Measurements from ENCODE around the gene NPB.

NPB gene

DNA sequence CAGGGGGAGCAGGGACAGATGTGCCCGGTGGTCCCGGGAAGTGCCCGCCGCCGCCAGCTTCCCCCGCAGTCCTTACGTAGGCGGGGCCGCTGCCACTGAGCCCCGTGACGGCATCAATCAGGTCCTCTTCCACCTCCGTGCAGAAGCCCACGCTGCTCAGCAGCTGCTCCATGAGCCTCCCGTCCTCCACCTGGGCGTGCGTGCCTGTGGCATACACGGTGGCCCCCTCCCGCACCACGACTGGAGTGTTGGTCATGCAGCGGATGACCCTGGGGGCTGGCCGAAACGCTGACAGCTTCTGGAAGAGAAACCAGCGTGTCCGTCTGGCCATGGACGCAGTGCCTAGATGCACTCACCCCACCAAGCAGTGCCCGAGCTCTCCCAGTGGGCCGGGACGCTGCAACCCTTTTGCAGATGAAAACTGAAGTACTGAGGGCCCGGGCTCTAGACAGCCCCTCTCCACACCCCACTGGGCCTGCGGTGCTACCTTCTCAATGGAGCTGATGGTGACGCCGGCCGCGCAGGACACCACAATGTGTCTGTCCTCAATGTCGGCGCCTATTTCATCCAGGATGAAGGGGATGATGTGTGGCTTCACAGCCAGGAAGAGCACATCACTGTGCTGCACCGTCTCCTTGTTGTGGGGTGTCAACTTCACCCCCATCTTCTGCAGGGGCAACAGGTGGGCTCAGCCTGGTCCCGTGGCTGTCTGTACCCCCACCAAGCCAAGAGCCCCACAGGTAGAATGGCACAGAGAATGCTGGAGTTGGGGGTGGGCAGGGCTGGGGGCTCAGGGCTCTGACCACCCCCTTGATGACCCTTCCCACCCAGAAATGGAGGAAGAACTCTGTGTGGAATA is 33.0 kb downstream of the NPB start:
- TF ChIP-seq FOXM1 (IDR thresholded peaks at IDR 0.05; ENCODE audit: borderline replicate concordance, low read depth) (no peak), RAD21 (IDR thresholded peaks at IDR 0.05; ENCODE audit: low read depth) (no peak), YY1 (IDR thresholded peaks at IDR 0.05; ENCODE audit: low read depth) (no peak), TCF12 (IDR thresholded peaks at IDR 0.05; ENCODE audit: low read depth) (no peak), TAF1 (IDR thresholded peaks at IDR 0.05; ENCODE audit: low read depth) (no peak), EP300 (IDR thresholded peaks at IDR 0.05; ENCODE audit: borderline replicate concordance) (no peak), CEBPB (IDR thresholded peaks at IDR 0.05) (no peak), CREB1 (IDR thresholded peaks at IDR 0.05; ENCODE audit: low read depth) (no peak), ZBTB7A (IDR thresholded peaks at IDR 0.05; ENCODE audit: low read depth) (no peak), TEAD4 (IDR thresholded peaks at IDR 0.05) (no peak), EGR1 (IDR thresholded peaks at IDR 0.05) (no peak), NFIC (IDR thresholded peaks at IDR 0.05) (no peak)
- TF ChIP-seq, protein P1, sequence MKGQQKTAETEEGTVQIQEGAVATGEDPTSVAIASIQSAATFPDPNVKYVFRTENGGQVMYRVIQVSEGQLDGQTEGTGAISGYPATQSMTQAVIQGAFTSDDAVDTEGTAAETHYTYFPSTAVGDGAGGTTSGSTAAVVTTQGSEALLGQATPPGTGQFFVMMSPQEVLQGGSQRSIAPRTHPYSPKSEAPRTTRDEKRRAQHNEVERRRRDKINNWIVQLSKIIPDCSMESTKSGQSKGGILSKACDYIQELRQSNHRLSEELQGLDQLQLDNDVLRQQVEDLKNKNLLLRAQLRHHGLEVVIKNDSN (IDR thresholded peaks at IDR 0.05), result no peak
- TF ChIP-seq, protein P2, sequence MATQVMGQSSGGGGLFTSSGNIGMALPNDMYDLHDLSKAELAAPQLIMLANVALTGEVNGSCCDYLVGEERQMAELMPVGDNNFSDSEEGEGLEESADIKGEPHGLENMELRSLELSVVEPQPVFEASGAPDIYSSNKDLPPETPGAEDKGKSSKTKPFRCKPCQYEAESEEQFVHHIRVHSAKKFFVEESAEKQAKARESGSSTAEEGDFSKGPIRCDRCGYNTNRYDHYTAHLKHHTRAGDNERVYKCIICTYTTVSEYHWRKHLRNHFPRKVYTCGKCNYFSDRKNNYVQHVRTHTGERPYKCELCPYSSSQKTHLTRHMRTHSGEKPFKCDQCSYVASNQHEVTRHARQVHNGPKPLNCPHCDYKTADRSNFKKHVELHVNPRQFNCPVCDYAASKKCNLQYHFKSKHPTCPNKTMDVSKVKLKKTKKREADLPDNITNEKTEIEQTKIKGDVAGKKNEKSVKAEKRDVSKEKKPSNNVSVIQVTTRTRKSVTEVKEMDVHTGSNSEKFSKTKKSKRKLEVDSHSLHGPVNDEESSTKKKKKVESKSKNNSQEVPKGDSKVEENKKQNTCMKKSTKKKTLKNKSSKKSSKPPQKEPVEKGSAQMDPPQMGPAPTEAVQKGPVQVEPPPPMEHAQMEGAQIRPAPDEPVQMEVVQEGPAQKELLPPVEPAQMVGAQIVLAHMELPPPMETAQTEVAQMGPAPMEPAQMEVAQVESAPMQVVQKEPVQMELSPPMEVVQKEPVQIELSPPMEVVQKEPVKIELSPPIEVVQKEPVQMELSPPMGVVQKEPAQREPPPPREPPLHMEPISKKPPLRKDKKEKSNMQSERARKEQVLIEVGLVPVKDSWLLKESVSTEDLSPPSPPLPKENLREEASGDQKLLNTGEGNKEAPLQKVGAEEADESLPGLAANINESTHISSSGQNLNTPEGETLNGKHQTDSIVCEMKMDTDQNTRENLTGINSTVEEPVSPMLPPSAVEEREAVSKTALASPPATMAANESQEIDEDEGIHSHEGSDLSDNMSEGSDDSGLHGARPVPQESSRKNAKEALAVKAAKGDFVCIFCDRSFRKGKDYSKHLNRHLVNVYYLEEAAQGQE (IDR thresholded peaks at IDR 0.05; ENCODE audit: low read depth), result no peak
- TF ChIP-seq, protein P3, sequence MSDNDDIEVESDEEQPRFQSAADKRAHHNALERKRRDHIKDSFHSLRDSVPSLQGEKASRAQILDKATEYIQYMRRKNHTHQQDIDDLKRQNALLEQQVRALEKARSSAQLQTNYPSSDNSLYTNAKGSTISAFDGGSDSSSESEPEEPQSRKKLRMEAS (IDR thresholded peaks at IDR 0.05), result no peak

DNA sequence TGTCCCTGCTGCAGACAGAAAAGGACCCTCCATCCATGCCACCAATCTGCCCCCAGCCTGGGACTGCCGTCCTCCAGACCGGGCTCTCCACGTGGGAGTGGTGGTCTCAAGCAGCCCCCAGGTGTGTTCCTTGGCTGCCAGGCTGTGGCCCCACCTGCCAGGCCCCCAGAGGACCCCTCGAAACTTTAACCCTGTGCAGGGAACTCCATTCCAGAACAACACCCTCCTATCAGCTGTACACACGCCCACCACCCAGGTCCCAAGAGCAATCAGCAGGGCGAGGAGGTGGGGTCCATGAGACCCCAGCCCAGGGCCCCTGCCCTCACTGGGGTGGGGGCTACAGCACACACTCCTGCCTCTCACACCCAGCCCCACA is 33.7 kb downstream of the NPB start:
- no peak for TF ChIP-seq FOXM1 (IDR thresholded peaks at IDR 0.05; ENCODE audit: borderline replicate concordance, low read depth)
- TF ChIP-seq, protein P2 (IDR thresholded peaks at IDR 0.05; ENCODE audit: low read depth), result no peak
- TF ChIP-seq, protein P3 (IDR thresholded peaks at IDR 0.05), result no peak
- no peak for TF ChIP-seq TCF12 (IDR thresholded peaks at IDR 0.05; ENCODE audit: low read depth)
- no peak for TF ChIP-seq EGR1 (IDR thresholded peaks at IDR 0.05)
- no peak for TF ChIP-seq YY1 (IDR thresholded peaks at IDR 0.05; ENCODE audit: low read depth)
- TF ChIP-seq NFIC (IDR thresholded peaks at IDR 0.05), result no peak

DNA sequence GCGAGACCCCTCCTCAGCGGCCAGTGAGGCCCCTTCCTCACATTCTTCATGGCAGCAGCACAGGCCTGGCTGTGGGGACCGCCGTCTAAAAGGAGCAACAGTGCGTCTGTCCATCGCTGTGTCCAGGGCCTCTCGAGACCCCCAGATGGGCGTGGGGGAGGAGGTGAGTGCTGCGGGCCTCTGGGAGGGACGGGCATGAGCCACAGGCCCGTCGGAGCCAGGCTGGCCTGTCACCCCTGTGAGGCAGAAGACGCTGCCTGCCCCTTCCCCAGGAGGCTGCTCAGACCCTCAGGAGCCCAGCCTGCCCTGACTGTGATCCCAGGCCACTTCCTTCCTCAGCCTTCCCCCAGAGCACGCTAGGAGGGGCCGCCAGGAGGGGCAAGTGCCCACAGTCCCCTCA is 37.2 kb downstream of the NPB start:
- TF ChIP-seq TCF12 (IDR thresholded peaks at IDR 0.05; ENCODE audit: low read depth), result no peak
- no peak for TF ChIP-seq TEAD4 (IDR thresholded peaks at IDR 0.05)
- TF ChIP-seq, protein P1 (IDR thresholded peaks at IDR 0.05), result no peak
- no peak for TF ChIP-seq RAD21 (IDR thresholded peaks at IDR 0.05; ENCODE audit: low read depth)
- TF ChIP-seq NFIC (IDR thresholded peaks at IDR 0.05), result no peak
- no peak for TF ChIP-seq CEBPB (IDR thresholded peaks at IDR 0.05)
- no peak for TF ChIP-seq TAF1 (IDR thresholded peaks at IDR 0.05; ENCODE audit: low read depth)
- no peak for TF ChIP-seq EGR1 (IDR thresholded peaks at IDR 0.05)
- TF ChIP-seq EP300 (IDR thresholded peaks at IDR 0.05; ENCODE audit: borderline replicate concordance), result no peak
- no peak for TF ChIP-seq CREB1 (IDR thresholded peaks at IDR 0.05; ENCODE audit: low read depth)
- TF ChIP-seq FOXM1 (IDR thresholded peaks at IDR 0.05; ENCODE audit: borderline replicate concordance, low read depth), result no peak
- TF ChIP-seq, protein P2 (IDR thresholded peaks at IDR 0.05; ENCODE audit: low read depth), result no peak
- TF ChIP-seq, protein P3 (IDR thresholded peaks at IDR 0.05), result no peak
- no peak for TF ChIP-seq YY1 (IDR thresholded peaks at IDR 0.05; ENCODE audit: low read depth)
- TF ChIP-seq ZBTB7A (IDR thresholded peaks at IDR 0.05; ENCODE audit: low read depth), result no peak

Measured in Ishikawa (cell line).